Thyroid gland (tissue), 4 donors: ENCODE data around the gene SBNO1. TPM values are rescaled to one million over a fixed set of nuclear protein-coding genes. Genes with fewer than 3 reads are reported as not detected.
"Not testable (repeated sequence)": the region's sequence is repeated elsewhere in the genome, so short reads cannot be mapped to it uniquely, and the experiment has no call there.

Source experiments
- DNase-seq, 2 donors: peaks; one replicate each; pipeline ENCODE4 v3.0.0-alpha.2; 2019
- H3K27ac ChIP-seq, 3 donors: fragments of 200-600 bp; sonication (generic); 1 replicate in 2 of 3; 2 replicates in 1 of 3; pipeline ENCODE4 v1.5.1; 2016 to 2019; ENCODE audit warnings: mild to moderate bottlenecking in 1 of 3, moderate library complexity in 1 of 3
- H3K27me3 ChIP-seq: fragments of 200-600 bp; sonication (generic); one replicate; pipeline ENCODE4 v1.5.1; 2019
- H3K36me3 ChIP-seq, 2 donors: fragments of 200-600 bp; sonication (generic); one replicate each; pipeline ENCODE4 v1.5.1; 2016 to 2019
- H3K4me1 ChIP-seq, 2 donors: fragments of 200-600 bp; sonication (generic); one replicate each; pipeline ENCODE4 v1.5.1; 2017 to 2019
- H3K4me3 ChIP-seq, 3 donors: fragments of 200-600 bp; sonication (generic); replicated peaks in 1 of 3; 1 replicate in 2 of 3; 2 replicates in 1 of 3; pipeline ENCODE4 v1.5.1; 2016; ENCODE audit warnings: mild to moderate bottlenecking in 1 of 3
- H3K9me3 ChIP-seq: fragments of 200-600 bp; sonication (generic); one replicate; pipeline ENCODE4 v1.5.1; 2017
- CTCF ChIP-seq, 6 experiments: fragments of 200-600 bp in 3 of 6; fragments of 450-650 bp in 3 of 6; sonication (generic) in 3 of 6; IDR thresholded peaks; one replicate each; pipeline ENCODE4 v1.5.1; 2016 to 2019; ENCODE audit warnings: antibody characterized with exemption in 6 of 6, mild to moderate bottlenecking in 2 of 6, inconsistent platforms in 1 of 6, moderate library complexity in 1 of 6
- POLR2A ChIP-seq, 2 donors: fragments of 450-650 bp; IDR thresholded peaks; one replicate each; pipeline ENCODE4 v1.6.1; 2017; ENCODE audit warnings: antibody characterized with exemption in 2 of 2, mild to moderate bottlenecking in 2 of 2, moderate library complexity in 1 of 2
- WGBS, 2 donors: methylation state at CpG; one replicate each; pipeline ENCODE4 v1.1.5; 2017; 5-methylcytosine and 5-hydroxymethylcytosine counted together
- intact Hi-C: fragments of 100-400 bp; cut with DNase I; formaldehyde crosslinking; loops from one replicate; pipeline ENCODE4 v1.15.1; 2023
- total RNA-seq, 4 donors: library from RNA; depleted of rRNA; stranded (reverse); fragments of >200 nt; gene quantifications; one replicate each; pipeline ENCODE4 v1.2.3, GENCODE V29; 2016

The SBNO1 gene
- total RNA-seq, 4 donors from 2014 or later = 32.4 to 50.3 (median 42.9) TPM

DNA sequence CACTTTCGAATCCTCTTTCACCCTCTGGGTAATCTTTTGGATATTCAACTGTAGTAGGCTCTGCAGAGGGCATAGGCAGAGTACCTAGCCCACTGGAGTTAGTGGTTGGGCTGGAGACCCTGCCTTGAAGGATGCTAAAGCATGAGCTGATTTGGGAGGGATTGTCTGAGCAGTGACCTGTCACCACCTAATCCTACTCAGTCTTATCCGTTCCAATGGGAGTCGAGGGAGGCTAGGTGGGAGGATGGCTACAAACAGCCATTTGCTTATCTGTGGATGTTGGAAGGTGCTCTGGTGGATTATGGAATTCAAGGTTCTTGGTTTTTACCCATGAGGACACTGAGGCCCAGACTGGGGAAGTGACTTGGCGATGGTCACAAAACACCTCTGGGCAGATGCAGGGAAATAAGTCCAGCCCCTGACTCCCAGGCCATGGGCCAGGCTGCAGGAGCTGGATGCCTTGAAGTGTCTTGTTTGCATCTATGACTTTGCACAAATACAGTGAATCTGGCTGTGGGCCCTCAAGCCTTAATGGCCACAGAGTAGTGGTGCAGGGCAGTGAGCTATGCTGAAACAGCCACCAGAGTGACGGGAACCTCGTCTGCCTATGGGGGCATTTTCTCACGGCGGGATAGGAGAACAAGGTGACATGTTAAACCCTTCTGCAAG is 23.0 kb upstream of the SBNO1 start:
- intact Hi-C loops = loop anchor here (5.0 to 10.0 kb wide), 2 partner anchors 47 to 195 kb away; partner anchors contain the start of genes RILPL2 and TMED2
- Histone ChIP-seq H3K36me3 (peaks cover 4 to 8% of the 10 kb centered on the region in 2 donors), H3K4me3 (no peak overlapping the region), H3K27ac (peak overlapping the region; percentile 78 to 86 (median 81)), H3K4me1 (peaks cover 42 to 46% of the 10 kb centered on the region in 2 donors), H3K27me3 (no peaks in the 10 kb centered on the region), H3K9me3 (no peaks in the 10 kb centered on the region)
- WGBS, 2 donors = 56 to 81% methylated on average over 4 to 8 of the region's 8 CpGs
- no peak for DNase-seq
- TF ChIP-seq POLR2A (IDR thresholded peaks at IDR 0.05) = no peak
- TF ChIP-seq CTCF (IDR thresholded peaks at IDR 0.05) = no peak

- intact Hi-C loops = loop anchor here (5.0 to 10.0 kb wide), 2 partner anchors 49 to 197 kb away; partner anchors contain the start of genes RILPL2 and TMED2
- not testable (repeated sequence) for H3K27me3 ChIP-seq, H3K36me3 ChIP-seq, H3K27ac ChIP-seq, DNase-seq, H3K4me3 ChIP-seq, H3K9me3 ChIP-seq
- WGBS, 2 donors = 88 to 89% methylated on average over 9 of the region's 9 CpGs
- peaks cover 24 to 30% of the 10 kb centered on the region in 2 donors for H3K4me1 ChIP-seq
Measured at GRCh38 chr12:123385536-123385935, 20.9 kb upstream of the SBNO1 start.

DNA sequence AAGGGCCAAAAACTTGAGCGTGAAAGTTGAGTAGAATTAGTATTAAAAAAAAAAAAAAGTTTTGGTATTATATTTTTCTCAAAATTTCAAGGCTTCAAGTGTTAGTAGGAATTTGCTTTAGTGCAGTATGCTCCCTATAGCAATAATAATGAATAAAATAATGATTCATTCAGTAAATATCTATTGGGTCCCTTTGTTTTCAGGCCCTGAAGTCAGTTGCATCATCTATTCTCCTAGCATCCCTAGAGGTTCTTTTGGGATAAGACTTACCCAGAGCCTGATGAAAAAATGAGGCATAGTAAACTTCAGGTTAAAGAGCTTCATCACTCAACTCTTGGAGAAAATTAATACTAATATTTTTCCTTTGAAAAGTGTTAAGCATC is 20.3 kb upstream of the SBNO1 start:
- Histone ChIP-seq H3K4me1 (peaks cover 18 to 25% of the 10 kb centered on the region in 2 donors), H3K27me3 (no peaks in the 10 kb centered on the region), H3K4me3 (peak overlapping the region in 1 of 3 donors; percentile 78), H3K9me3 (no peaks in the 10 kb centered on the region), H3K27ac (peak overlapping the region in 2 of 3 donors; percentile 24 to 71), H3K36me3 (no peaks in the 10 kb centered on the region)
- 5 to 11% methylated on average over 1 of the region's 1 CpG for WGBS, 2 donors
- intact Hi-C loops = loop anchor here (5.0 to 10.0 kb wide), 2 partner anchors 50 to 197 kb away; partner anchors contain the start of genes RILPL2 and TMED2
- TF ChIP-seq CTCF (IDR thresholded peaks at IDR 0.05) (no peak), POLR2A (IDR thresholded peaks at IDR 0.05) (no peak)
- no peak for DNase-seq

DNA sequence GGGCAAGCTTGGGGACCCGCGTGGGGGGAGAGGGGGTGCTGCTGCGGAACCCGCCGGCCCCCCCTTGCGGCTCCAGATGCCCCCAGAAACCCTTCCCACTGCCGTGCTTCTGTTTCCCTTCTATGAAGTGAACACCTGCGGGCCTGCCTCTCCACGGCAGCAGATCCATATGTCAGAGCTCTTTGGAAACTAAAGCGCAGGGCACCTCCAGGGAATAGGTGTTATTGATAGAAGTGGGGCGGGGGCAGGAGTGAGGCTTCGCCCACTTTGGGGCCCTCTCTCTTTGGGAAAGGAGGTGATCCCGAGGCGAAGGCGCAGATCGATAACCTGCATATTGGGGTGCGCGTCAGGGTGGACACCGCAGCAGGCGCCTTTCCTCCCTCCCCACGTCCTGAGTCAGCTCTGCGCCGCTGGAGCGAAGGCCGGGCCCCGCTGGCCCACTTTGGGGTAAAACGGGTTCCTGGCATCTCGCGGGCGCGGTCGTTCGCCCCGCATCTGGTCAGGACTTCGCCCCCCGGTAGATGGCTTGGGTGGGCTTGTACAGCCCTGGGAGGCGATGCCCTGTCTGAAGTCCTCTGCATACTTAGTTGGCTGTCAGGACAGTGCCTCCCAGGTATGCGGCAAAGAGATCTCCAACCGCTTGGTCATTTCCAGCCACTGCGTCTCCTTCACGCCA is 19.8 kb upstream of the SBNO1 start:
- TF ChIP-seq POLR2A (IDR thresholded peaks at IDR 0.05) (no peak), CTCF (IDR thresholded peaks at IDR 0.05) (no peak)
- peak in 1 of 2 donors; percentile 23 for DNase-seq
- Histone ChIP-seq H3K4me1 (peaks cover 16 to 24% of the 10 kb centered on the region in 2 donors), H3K4me3 (peak overlapping the region; percentile 64 to 78 (median 69)), H3K27ac (peak overlapping the region in 2 of 3 donors; percentile 24 to 71), H3K9me3 (no peaks in the 10 kb centered on the region), H3K27me3 (no peaks in the 10 kb centered on the region), H3K36me3 (no peaks in the 10 kb centered on the region)
- intact Hi-C loops = loop anchor here (10.0 kb wide), 1 partner anchor 50 kb away; the partner anchor contains the start of gene RILPL2
- WGBS, 2 donors = 2 to 3% methylated on average over 12 to 13 of the region's 41 CpGs

GRCh38 chr12:123382684-123383083 is 18.0 kb upstream of the SBNO1 start:
- no peak for DNase-seq
- intact Hi-C loops = loop anchor here (10.0 kb wide), 1 partner anchor 52 kb away; the partner anchor contains the start of gene RILPL2
- Histone ChIP-seq H3K4me1 (peaks cover 9 to 17% of the 10 kb centered on the region in 2 donors), H3K9me3 (no peaks in the 10 kb centered on the region), H3K36me3 (no peaks in the 10 kb centered on the region), H3K4me3 (no peak overlapping the region), H3K27me3 (no peaks in the 10 kb centered on the region), H3K27ac (no peak overlapping the region)
- TF ChIP-seq POLR2A (IDR thresholded peaks at IDR 0.05) = no peak
- no peak for TF ChIP-seq CTCF (IDR thresholded peaks at IDR 0.05)
- WGBS, 2 donors = 89 to 91% methylated on average over 14 of the region's 14 CpGs
